ENCODE data around the gene TOP2B. TPM values are rescaled to one million over a fixed set of nuclear protein-coding genes. Genes with fewer than 3 reads are reported as not detected.

Gene TOP2B
- total RNA-seq, 1 donor from 2014 or later = 123 TPM

DNA sequence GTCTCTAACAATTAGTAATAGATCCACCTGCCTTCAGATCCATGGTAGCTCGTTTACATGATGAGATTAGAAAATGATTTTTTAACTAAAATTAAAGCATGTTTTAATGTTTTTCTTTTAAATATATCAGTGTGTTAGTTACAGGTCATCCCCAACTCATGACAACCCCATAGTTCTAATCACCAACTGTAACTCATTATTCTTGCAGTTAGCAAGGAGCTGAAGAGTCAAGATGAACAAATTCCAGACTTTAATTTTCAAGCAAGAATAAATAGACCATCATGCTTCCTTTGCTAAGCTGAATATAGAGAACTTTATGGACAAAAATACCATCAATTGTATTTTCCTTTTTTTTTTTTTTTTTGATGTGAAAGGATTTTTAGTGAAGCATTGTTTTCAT, 101.1 kb downstream of the TOP2B start:
- intact Hi-C loops (cut with micrococcal nuclease) = no loop called here

DNA sequence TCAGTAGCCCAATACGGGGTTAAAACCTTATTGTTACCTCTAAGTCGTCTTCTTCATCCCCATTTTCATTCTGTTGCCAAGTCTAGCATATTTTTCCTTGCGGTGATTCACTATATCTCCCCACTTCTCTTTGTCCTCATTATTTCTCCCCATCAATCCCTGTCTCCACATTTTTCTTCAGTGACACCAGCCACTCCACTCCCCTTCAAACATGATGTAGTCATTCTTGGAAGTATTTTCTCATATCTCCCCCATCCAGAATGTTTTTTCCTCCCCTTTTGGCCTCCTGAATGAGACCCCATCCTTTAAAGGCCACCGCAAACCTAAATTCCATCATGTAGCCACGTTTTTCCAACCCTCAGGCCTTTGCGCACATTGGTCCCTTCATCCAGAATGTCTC, 105.9 kb downstream of the TOP2B start:
- intact Hi-C loops (cut with micrococcal nuclease) = no loop called here

DNA sequence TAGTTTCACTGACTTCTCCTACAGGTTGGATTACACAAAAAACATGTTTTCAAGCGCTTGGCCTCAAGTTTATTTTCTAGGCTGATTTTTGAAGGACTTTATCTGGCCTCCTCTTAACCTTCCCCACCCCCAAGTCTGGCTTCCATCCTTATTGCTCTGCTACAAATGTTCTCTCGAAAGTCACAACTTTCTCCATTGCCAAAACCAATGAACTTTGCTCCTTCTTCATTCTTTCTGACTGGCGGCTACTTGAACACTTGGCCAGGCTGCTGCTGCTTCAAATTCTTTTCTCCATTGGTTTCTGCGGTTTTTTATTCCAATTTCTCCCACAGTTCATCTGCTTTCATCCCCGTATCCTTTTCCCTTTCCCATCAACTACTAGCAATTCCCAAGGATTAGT, 106.6 kb downstream of the TOP2B start:
- intact Hi-C loops (cut with micrococcal nuclease) = no loop called here

DNA sequence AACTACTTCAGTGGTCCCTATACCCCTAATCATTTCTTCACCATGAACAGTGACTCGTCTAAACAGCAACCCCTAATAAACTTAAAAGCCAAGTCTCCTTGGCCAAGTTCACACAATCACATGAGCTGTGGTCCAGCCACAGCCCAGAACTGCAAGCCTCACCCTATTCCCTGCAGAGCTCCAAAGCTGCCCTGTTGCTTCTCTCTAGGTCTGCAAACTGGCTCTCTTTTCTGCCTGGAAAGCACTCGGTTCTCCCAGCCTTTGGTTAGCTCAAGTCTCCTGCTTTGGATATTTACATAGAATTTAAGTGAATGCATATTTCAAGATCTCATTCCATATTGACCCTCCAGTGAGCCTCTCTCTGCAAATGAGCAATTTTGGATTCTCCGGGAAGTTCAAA, 107.0 kb downstream of the TOP2B start:
- intact Hi-C loops (cut with micrococcal nuclease) = no loop called here

DNA sequence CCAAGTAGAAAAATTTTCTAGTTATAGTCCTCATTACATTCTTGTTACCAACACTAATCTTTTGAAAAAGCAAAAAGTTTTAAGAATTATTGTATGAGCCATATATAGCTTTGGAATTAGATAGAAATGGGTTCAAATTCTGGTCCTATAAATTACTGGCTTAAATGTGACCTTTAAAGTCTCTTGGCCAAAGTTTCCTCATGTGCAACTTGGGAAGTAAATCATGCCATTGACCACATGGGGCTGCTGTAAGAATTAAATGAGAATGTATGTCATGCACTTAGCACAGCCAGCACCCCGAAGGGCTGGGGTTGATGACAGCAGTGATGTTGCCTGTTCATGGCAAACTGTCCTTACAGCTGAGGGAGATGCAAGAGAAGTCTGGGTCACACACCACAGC, 108.3 kb downstream of the TOP2B start:
- intact Hi-C loops (cut with micrococcal nuclease) = no loop called here

DNA sequence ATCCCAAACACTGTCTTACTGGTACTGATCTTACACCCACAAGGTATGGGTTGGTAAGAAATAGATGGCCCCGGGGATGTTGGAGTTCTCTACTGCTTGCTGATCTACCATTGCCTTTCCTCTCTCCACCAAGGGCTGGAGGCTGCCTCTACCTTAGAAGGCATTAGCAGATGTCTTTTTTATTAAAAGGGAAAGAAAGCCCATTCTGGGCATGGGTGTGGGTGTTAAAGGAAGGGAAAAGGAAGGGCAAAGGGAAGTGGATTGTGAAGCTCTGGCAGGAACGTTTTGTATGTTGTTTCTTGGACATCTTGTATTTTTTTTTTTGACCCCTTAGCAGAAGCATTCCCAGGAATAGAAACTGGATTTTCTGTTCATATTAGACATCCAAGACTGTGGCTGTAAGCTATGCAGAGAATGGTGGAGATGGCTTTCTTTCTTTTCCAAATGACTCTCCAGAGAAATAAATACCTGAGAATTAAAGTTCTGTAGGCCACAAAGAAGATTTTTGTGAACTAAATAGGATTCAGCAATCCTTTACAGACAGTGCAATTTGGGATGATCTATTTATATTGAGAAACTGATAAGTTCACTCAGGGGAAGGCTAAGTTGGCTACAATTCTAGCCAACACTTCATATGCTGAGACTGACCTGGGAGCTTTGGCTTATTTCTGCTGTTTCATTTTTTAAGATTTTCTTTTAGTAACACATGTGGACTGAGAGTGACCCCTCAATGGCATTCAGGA, 108.8 kb downstream of the TOP2B start:
- intact Hi-C loops (cut with micrococcal nuclease) = no loop called here

DNA sequence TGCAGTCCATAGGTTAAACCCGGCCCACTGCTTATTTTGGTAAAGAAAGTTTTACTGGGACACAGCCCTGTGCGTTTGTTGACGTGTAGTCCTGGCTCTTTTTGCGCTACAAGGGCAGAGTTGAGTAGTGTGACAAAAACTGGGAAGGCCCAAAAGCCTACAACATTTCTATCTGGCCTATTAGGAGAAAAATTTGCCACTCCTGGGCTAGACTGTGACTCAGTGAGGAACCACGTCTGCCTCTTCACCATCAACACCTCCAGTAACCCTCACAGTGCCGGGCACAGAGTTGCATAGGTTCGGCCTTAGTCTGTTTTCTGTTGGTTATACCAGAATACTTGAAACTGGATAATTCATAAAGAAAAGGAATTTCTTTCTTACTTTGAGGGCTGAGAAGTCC, 110.3 kb downstream of the TOP2B start:
- intact Hi-C loops (cut with micrococcal nuclease) = no loop called here

DNA sequence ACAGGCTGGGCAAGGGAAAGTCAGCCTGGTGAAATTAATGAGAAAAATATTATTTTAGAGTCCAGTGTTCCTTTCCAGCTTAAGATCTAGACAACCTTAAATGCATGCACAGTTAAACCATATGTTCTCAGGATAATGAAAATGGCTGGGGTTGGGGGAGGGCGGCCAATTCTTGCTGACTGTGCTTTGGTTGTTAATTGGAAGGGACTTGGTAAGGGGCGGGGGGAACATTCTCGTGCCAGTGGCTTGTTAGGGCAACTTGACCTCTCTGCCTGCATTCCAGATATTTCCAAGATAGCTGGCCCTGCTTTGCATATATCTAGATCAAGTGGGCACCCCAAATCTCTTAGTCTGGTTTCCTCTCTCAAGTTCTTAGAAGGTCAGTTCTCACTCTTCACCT, 112.5 kb downstream of the TOP2B start:
- intact Hi-C loops (cut with micrococcal nuclease) = no loop called here

DNA sequence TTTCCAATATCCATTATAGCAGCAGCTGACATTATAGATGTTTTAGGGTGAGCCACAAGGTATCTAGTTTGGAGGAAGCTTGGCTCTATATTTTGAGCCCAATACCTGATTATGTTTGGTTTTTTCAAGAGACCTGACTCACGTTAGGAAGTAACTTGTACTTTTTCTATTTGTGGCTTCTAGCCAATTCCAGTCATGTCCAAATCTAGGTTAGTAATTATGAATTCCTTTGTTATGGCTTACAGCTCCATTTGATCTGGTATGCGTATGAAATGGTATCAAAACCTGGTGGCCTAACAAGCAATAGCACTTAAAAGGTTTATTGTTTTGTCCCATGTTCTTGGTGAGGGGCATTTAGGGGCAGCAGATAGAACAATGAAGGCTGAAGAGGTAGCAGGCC, 115.9 kb downstream of the TOP2B start:
- intact Hi-C loops (cut with micrococcal nuclease) = no loop called here

DNA sequence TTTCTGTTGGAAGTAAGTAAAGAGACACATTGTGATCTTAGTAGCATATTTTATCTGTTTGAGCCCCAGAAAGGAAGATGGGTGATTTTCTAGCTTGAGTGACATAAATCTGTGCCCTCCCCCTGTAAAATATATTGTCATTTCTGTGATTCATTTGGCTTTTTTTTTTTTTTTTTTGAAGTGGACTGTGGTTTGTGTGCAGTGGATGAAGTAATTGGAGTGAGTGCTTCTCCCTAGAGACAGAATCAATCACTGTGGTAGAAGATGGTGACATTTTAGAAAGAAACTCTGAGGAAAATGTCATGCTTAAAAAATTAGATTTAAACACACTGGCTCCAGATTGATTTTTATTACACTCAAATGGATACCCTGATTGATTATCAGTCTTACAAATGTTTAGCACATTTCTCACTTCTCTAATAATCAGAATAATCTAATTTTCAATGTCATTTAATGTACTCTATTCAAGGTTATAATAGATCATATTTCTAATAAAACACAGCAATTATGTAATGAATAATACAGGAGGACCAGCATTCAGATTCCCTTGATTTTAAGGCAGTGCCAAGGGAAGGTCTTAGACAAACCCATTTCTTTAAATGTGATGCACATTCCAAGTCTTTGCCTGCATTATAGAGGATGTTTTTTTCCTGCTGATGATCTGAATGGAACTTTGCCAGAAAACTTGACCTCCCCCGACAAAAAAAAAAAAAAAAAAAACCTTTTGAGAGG, 116.6 kb downstream of the TOP2B start:
- intact Hi-C loops (cut with micrococcal nuclease) = no loop called here

Other genes with a start within 250 kb of the TOP2B start
- not detected in 2 replicates for gene RARB, start 236.6 kb downstream of the TOP2B start, total RNA-seq
- 57.7 and 61.7 TPM in 2 replicates for gene NGLY1, start 118.5 kb upstream of the TOP2B start, total RNA-seq
- gene OXSM, start 125.2 kb upstream of the TOP2B start, total RNA-seq = 11.6 and 11.8 TPM in 2 replicates